H1 (cell line): ENCODE measurements around the gene PABPN1. TPM values are rescaled to one million over a fixed set of nuclear protein-coding genes. Genes with fewer than 3 reads are reported as not detected.

ENCODE experiments used
- HDAC2 ChIP-seq, 2 experiments: fragments of 300-600 bp in 1 of 2; sonication (generic) in 1 of 2; IDR thresholded peaks; 2 replicates each; pipeline ENCODE4 v1.6.1; 2011 to 2012; ENCODE audit warnings: low read depth in 2 of 2, low read length in 2 of 2, mild to moderate bottlenecking in 2 of 2, moderate library complexity in 2 of 2, borderline replicate concordance in 1 of 2, inconsistent platforms in 1 of 2
- polyA plus RNA-seq, 7 experiments: library from polyadenylated mRNA; depleted of rRNA in 3 of 7; stranded (reverse) in 5 of 7; unstranded in 2 of 7; fragments of >200 nt in 5 of 7; fragments of 200-250 nt in 2 of 7; gene quantifications; 1 replicate in 5 of 7; 2 replicates in 1 of 7; 4 replicates in 1 of 7; pipeline versions ENCODE4 v1.2.1 to v1.2.3, GENCODE V29; 2011 to 2013; ENCODE audit warnings: missing spikeins in 2 of 7, mixed read lengths in 2 of 7
- total RNA-seq: library from RNA; stranded (reverse); fragmentation: NEBNext Ultra II Directional; extraction: Animal tissue kit (Norgen Biotek cat#: 25700); gene quantifications from 2 replicates; pipeline ENCODE4 v1.2.1, GENCODE V29; 2021

PABPN1 gene
- total and polyA plus RNA-seq, 2 of the 8 experiments (the other 6 are each of a cell fraction or from before 2014, with no cell fraction given), result 300 to 331 TPM

DNA sequence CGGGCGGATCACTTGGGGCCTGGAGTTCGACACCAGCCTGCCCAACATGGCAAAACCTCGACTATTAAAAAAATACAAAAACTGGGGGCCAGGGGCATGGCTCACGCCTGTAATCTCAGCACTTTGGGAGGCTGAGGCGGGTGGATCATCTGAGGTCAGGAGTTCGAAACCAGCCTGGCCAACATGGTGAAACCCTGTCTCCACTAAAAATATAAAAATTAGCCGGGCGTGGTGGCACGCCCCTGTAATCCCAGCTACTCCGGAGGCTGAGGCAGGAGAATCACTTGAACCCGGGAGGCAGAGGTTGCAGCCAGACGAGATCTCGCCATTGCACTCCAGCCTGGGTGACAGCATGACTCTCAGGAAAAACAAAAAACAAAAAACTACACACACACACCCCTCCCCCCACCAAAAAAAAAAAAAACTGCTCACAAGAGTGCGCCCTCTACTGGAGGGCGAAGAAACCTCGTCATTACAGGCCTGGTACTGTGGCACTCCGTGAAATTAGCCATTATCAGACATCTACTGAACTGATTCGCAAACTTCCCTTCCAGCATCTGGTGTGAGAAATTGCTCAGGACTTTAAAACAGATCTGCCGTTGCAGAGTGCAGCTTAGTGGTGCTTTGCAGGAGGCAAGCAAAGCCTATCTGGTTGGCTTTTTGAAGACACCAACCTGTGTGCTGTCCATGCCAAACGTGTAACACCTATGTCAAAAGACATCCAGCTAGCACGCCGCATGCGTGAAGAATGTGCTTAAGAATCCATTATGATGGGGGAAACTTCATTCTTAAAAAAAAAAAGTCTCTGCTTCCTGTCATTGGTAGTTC, 26.3 kb upstream of the PABPN1 start (continued):
- TF ChIP-seq HDAC2 (IDR thresholded peaks at IDR 0.05; ENCODE audit: borderline replicate concordance in 1 of 2, low read depth in 2 of 2, low read length in 2 of 2), result 0 out of 4 replicates have a peak, but pooled peaks of 1 of the 2 experiments have one; percentile 36
